Effector CD8-positive, alpha-beta T cell (primary cell): Measurements from ENCODE around the gene C1orf141.
A peak's percentile ranks its signal among the peaks of the same experiment; 100 is the strongest.
"Not testable (repeated sequence)": the region's sequence is repeated elsewhere in the genome, so short reads cannot be mapped to it uniquely, and the experiment has no call there.

Experiments used
- DNase-seq: peaks from one replicate; lab custom pipeline; 2025; lab: John Stamatoyannopoulos, UW
- total RNA-seq, 4 experiments: gene quantifications; one replicate each; lab custom pipeline; 2026; lab: John Stamatoyannopoulos, UW

Gene C1orf141
- 0 reads per million in 4 experiments for total RNA-seq

DNA sequence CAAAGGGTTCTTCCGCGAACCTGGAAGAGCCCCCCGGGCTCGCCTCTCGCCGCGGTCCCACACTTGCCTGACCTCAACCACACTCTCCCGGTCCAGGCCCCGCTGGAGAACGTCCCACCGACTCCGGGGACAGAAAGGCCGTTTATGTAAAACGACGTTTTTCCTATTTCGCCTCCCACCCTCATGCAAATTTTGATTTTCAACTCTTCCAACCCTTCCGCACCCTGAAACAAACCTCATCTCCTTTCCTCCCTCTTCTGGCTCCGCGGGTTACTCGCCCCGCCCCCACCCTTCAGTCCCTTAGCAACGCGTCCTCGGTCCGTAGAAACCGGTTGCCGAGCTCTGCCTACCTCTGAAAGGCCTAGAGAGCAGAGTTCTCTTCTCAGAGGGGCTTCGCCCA lies at the start of gene C1orf141:
Gene C1orf141 (minus strand): TSS at position 276 of the 400 bp plus-strand sequence. CDS start 7,730 bp downstream, outside the sequence.
- DNase-seq: peak; percentile 8

DNA sequence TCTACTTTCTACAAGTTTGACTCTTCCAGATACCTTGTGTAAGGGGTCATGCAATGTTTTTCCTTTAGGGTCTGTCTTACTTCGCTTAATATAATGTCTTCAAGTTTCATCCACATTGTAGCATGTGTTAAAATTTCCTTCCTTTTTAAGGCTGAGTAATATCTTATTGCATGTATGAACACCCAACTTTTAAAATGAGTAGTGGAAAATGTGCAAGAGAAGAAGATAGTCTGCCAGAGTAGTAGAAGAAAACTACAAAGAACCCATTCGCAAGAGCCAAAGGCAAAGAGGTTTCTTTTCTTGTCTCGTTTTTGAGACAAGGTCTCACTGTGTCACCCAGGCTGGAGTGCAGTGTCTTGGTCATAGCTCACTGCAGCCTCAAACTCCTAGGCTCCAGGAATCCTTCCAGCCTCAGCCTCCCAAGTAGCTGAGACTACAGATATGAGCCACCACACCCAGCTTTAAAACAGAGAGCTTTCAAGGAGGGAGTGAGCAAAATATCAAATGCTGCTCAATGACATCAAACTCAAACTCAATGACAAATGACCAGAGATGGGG lies 40.8 kb upstream of the C1orf141 start:
- DNase-seq: no peak

DNA sequence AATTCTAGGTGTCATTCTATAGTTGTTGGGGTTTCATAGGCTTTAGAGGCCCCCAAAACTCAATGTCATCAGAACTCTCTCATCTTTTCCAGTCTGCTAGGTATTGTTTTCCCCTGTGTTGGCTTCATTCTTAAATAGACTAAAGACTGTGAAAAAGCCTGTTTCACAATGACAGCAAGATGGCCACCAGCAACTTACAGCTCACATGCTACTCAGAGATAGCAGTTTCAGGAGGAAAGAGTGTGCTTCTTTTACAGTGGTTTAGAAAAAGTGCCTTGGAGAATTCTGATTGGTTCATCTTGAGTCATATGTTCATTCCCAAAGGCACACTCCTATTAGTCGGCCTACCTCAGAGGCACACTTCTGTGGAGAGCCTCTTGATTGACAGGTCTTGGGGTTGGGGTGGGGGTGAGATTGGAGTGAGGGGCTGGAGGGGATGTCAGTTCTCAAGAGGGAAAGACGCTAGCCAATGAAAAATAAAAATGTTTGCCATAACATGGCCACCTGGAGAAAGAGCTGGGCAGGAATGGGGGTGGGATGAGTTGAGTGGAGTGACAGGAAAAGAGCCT lies 40.0 kb upstream of the C1orf141 start:
- DNase-seq: no peak

DNA sequence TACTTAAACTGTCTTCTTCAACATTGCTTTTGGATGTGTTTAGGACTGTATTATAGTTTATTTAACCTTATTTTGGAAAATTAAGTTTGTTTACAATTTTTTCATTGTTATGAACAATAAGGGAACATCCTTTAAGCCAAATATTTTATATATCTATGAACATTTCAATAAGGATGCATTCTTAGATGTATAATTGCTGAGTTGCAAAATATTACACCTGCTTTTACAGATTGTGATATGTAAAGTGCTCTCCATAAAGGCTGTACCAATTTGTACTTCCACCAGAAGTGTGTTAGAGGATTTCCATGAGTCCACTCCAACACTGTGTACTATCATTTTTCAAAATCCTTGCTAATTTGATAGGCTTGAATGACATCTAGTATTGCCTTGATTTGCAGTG lies 39.2 kb upstream of the C1orf141 start:
- no peak for DNase-seq

DNA sequence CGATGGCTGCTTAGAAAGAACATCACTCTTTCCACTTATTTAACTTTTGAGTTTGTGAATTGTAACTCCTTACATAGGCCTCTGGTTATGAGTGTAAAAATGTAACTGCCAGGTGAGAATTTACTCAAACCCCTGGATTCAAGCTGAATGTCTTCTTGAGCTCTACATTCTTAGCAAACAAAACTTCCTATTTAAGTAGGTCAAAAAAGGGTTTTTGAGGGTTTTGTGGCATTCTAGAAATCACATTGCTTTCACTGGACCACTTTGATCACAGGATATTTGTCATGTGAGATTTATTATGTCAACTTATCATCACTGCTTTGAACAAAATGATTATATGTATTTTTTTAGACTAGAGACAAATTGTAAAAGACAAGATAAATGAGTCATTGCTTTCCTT lies 37.2 kb upstream of the C1orf141 start:
- DNase-seq: no peak

DNA sequence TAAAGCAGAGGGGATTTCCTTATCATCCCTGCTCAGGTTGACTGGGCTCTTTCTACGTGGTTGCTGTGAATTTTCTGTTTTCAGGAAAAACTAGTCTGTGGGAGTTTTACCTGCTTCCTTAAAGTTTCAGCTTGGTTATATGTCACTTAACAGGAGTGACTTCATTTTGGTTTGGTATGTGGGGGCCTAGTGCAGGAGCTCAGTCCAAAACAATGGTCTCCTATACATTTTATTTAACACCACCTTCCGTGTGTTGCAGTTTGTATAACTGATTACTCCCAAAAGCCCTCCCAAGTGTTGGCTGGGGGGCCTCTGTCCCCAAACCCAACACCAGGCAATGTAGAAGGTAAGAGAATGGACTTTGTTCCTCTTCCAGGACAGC lies 36.8 kb upstream of the C1orf141 start:
- no peak for DNase-seq

DNA sequence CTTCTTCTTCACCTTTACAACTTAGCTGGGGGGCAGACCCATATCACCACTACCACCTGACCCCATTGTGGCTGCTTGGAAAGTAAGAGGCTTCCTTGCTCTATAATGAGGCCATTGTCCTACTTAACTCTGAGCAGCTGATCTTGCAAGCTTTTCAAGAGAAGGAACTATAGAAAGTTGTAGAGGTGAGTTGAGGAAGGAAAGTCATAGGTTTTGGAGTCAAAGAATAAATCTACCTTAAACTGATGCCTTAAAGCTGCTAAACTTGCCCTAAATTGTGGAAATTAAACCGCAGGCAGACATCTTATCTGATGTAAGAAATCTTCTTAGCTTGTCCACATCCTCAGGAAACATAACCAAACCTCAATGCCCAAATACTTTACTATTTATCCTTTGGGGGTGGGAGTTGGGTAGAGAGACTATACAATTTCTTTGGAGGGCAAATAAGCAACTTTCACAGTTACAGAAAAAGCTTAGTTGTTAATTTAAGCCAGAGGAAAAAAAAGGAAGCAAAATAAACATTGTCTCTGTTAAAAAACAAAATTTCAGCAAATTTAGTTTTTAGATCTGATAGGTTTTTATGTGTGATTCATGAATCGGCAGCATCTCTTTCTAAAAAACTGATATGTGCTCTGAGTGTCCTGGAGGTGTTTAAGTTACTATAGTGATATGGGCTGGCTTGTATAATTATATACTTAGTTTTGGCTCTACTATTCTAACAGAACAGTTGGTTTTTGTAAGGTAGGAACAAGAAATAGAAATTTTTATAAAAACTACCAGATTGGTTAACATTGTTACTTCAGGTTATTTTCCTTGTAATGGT lies 36.2 kb upstream of the C1orf141 start:
- DNase-seq: no peak

DNA sequence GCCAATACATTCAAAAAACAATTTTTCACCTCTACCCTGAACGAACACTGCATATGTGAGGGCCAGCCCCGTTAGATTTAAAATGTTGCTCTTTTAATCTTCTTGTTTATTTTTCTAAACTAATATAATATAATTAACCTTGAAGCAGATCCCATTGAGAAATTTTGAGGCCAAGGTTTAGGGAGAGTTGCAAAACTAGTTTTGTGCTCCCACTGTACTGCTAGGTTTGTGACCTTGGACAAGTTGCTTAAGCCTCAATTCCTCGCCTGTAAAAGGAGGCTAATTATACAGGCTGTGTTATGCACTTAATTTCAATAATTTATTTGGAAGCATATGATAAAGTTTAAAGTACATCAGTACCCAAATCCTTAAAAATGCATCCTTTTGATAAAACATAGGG lies 35.2 kb upstream of the C1orf141 start:
- DNase-seq: no peak

DNA sequence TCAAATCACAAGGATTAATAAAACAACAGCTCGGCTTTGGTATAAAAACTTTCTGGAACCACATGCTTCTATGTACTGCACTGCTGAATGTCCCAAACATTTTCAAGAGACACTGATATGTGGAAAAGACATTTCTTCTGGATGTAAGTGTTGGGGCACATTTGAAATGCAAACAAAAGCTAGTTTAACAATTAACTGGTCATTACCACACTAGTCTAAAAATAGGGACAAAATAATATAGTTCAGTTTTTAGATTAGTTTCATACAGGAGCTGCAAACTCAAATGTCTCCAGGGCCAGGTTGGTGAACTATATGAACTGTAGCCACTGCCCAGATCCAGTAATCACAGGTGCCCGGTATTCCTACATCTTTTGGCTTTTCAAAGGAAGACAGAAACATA lies 34.7 kb upstream of the C1orf141 start:
- no peak for DNase-seq

DNA sequence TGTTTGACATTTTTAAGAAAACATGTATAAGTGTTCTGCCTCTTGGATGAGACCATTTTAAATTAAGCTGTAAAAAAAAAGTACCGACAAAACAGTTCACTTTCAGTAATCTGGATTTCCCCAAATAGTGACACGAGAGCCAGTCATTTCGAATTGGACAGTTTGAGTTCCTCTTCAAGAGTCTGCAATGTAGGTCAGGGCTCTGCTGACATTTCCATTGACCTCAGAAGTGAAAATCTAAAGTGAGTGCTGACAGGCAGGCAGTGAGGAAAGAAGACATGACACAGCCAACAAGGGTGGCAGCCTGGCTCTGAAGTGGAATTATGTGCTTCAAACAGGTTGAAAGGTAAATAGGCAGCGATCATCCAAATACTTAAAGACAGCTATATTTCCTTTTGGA lies 31.4 kb upstream of the C1orf141 start, which contains the start of gene IL23R:
Gene IL23R (plus strand): TSS at position 259 of the 400 bp plus-strand sequence. CDS start 1,667 bp downstream, outside the sequence.
- no peak for DNase-seq

DNA sequence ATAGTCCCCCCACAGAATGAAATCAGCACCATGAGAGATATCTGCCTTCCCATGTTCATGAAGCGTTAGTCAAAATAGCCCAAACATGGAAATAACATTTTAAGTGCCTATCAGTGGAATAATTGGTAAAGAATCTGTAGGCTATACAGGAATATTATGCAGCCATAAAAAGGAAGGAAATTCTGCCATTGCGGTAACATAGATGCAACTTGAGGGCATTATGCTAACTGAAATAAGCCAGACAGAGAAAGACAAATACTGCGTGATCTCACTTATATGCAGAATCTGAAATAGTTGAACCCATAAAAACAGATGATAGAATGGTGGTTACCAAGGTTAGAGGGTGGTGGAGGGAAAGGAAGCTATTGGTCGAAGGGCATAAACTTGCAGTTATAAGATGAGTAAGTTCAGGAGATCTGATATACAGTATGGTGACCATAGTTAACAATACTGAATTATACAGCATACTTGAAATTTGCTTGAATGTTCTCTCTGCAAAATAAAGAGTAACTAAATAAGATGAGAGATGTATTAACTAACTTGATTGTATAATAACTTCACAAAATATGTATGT lies 30.8 kb upstream of the C1orf141 start:
- DNase-seq: no peak

DNA sequence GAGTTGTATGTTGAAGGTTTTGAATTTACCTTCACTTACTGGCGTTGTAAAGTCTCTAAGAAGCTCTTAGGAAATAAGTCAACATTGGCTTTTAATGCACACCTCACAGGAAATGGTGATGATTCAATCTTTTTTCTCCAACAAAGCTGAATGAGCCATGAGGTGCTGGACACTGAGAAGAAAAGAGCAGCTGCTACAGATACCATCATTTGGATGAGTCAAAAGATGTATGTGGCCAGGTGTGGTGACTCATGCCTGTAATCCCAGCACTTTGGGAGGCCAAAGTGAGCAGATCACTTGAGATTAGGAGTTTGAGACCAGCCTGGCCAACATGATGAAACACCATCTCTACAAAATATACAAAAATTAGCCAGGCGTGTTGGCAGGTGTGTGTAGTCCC lies 28.2 kb upstream of the C1orf141 start:
- DNase-seq: no peak

DNA sequence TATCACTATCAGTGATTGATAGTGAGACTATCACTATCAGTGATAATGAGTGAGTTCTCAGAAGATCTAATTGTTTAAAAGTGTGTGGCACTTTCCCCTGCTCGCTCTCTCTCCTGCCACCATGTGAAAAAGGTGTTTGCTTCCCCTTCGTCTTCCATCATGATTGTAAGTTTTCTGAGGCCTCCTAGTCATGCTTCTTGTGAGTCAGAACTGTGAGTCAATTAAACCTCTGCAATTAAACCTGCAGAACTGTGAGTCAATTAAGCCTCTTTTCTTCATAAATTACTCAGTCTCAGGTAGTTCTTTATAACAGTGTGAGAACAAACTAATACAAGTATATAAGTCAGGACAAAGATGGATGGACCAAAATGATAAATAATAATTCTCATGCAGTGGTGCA lies 24.5 kb upstream of the C1orf141 start:
- DNase-seq: no peak

DNA sequence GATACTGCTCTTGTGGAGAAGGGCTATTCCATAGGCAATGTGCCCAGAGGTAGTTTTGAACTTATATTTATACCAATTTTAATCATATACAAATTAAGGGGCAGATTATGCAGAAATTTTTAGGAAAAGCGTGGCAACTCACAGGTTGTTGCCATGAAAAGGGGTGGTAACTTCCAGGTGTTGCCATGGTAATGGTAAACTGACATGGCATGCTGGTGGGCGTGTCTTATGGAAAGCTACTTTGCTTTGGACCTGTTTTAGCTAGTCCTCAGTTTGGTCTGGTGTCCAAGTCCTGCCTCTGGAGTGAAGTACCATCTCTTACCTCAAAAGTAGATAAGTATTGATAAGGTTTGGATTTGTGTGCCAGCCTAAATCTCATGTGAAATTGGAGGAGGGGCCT lies 23.6 kb upstream of the C1orf141 start:
- DNase-seq: no peak

DNA sequence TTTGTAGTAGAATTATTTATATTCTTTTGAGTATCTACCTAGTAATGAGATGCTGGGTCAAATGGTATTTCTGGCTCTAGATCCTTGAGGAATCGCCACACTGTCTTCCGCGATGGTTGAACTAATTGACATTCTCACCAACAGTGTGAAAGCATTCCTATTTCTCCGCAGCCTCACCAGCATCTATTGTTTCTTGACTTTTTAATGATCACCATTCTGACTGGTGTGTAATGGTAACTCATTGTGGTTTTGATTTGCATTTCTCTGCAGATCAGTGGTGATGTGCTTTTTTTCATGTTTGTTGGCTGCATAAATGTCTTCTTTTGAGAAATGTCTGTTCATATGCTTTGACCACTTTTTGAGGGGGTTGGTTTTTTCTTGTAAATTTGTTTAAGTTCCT lies 16.2 kb upstream of the C1orf141 start:
- DNase-seq: no peak

DNA sequence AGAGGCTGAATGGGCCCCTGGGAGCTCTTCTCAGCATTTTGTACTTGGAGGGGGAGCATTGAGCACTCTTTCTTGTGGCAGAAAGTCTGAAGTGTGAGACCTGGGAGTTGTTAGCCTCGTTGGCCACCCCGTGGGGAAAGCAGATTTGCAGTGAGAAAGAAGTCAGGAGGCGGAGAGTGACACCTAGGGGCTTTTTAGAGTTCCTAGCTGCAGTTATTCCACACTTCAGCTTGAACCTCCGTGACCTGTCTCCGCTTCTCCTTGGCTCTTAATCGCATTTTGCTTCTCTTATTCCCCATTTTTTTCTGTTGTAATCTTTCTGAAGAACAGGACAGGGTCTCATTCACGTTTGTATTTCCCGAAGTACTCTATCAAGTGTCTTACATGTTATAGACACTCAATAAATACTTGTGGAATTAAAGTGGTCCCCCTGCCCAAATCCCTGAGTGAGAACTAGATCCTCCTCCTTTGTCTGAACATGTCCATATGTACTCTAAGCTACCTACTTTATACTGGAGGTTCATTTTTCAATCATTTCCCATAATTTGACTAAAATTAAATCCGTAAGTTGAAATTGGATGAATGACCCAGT lies 14.5 kb upstream of the C1orf141 start:
- peak; percentile 34 for DNase-seq

DNA sequence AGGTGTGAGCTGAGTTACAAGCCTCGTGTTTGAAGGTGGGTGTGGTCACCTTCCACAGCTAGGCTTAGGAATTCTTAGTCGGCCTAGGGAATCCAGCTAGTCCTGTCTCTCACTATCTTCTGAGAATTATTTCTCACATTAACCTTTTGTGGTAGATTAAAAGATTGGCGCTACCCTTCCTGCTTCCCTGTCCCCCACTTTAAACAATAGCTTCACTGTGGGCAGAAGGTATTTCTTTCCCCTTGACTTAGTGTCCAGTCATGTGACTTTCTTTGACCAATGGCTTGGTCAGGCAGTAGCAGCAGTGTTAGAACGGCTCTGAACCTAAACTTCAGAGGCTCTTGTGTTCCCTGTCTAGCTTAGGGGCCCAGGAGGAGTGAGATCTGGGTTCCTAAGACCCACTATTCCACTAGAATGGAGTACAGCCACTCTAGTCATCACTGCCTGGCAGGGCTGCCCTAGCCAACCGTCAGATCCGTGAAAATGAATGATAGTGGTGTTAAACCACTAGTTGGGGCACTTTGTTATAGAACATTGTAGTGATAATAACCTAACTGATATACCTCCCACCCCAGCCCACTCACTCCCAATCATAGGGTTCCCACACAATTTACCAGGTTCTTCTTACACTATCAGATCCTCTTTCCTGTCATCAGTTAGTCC lies 13.9 kb upstream of the C1orf141 start:
- no peak for DNase-seq

DNA sequence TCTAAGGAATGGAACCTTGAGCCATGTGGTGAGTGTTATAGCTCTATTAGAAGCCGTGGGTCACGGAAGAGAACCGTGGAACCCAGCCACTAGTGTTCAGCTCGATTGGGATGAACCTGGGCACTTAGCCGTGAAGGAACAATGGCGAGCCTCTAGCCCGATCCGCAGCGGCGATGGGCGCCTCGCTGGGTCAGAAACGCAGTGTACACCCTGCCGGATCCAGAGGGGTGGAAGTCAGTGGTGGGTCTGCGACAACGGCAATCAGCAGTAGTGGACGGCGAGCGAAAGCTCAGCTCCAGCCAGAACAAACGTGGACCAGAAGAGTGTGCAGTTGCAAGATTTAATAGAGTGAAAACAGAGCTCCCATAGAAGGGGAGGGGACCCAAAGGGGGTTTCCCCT lies 13.2 kb upstream of the C1orf141 start:
- not testable (repeated sequence) for DNase-seq

DNA sequence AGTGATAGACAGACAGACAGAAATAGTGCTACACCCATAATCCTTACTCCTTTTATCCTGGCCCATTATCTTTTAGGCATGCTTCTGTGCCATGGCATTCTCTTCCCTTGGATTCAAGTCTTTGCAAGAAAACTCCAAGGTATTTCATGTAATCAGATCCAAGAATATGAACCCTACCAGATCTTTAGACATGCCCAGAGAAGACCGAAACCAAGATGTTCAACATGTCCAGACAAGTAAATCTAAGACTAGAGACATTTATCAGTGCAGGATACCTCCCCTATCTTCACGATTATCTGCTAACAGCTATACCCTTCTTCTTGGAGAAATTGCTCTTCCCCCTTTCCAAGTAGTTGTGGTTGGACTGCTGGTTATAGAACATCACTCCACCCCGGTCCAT lies 11.8 kb upstream of the C1orf141 start:
- no peak for DNase-seq

DNA sequence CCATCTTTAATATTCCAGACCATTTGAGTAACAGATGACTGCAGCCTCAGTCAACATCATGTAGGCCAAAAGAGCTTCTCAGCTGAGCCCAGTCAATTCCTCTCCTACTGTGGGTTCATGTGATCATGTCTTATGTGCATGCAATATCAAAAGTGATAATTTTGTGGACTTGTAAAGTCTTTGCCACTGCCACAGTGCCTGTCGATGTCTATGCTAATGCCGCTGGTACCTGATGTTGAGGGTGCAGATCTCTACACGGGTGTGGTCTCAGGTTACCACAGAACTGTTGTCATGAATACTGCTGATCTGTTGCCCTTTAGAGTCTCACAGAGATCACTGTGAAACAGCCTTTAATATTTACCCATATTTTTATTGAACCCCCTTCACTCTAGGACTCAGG lies 11.3 kb upstream of the C1orf141 start:
- DNase-seq: no peak

DNA sequence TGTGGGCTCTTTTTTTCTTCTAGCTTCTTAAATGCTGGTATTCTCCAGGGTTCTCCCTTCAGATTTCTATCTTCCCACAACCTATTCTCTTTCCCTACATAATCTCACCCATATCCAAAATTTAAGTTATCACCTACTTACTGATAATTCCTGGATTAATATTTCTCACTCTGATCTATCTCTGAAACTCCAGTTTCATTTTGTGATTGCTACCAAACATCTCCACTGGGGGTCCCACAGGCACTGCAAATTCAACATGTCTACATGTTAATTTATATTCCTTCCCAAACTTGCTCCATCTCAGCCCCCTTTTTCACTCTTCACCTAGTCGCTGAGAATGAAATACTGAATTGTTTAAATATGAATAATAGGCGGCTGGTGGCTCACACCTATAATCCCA lies 9.9 kb upstream of the C1orf141 start:
- DNase-seq: no peak

DNA sequence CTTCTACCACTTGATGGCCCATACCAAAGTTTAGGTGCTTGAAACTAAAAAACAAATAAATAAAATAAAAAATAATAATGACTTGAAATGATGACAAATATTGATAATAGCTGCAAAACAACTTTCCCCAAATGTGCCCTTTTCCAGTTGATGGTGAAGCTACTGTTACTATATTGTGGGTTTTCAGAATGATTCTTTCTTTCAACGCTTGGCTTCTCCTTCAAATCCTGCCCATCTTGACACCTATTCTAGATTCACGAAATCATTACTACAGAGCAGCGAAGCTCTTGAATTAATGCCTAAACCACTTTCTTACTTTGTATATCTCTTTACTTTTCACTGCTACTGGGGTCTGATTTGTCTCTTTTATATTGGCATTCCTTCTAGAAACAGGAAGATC lies 9.2 kb upstream of the C1orf141 start:
- DNase-seq: no peak
